Right ventricle myocardium superior (tissue), 1 donor: Measurements from ENCODE around the gene SMYD1. TPM values are rescaled to one million over a fixed set of nuclear protein-coding genes. Genes with fewer than 3 reads are reported as not detected.

Source experiments
- ATAC-seq: fragments of 200-7000 bp; cut with Tn5 transposase; one replicate; pipeline ENCODE4 v1.9.1; 2020; ENCODE audit warnings: mild to moderate bottlenecking; ENCODE audit not compliant: poor library complexity
- DNase-seq: peaks from one replicate; pipeline ENCODE4 v3.0.0-alpha.2; 2020
- intact Hi-C: fragments of 100-400 bp; cut with DNase I; formaldehyde crosslinking; loops from one replicate; pipeline ENCODE4 v1.11.2; 2022
- microRNA-seq: library from miRNA; unstranded; fragments of <30 nt; microRNA quantifications from one replicate; pipeline ENCODE4 v1.2.0, GENCODE V29; 2020
- total RNA-seq: library from RNA; stranded (reverse); fragmentation: NEBNext Ultra II Directional; extraction: Animal tissue kit (Norgen Biotek cat#: 25700); gene quantifications from one replicate; pipeline ENCODE4 v1.2.1, GENCODE V29; 2021
- donor health status: DM: no; HTN: yes; CAD: no; lungs with severe emphysema.

Gene SMYD1
- total RNA-seq, 1 donor from 2014 or later: 468 TPM

DNA sequence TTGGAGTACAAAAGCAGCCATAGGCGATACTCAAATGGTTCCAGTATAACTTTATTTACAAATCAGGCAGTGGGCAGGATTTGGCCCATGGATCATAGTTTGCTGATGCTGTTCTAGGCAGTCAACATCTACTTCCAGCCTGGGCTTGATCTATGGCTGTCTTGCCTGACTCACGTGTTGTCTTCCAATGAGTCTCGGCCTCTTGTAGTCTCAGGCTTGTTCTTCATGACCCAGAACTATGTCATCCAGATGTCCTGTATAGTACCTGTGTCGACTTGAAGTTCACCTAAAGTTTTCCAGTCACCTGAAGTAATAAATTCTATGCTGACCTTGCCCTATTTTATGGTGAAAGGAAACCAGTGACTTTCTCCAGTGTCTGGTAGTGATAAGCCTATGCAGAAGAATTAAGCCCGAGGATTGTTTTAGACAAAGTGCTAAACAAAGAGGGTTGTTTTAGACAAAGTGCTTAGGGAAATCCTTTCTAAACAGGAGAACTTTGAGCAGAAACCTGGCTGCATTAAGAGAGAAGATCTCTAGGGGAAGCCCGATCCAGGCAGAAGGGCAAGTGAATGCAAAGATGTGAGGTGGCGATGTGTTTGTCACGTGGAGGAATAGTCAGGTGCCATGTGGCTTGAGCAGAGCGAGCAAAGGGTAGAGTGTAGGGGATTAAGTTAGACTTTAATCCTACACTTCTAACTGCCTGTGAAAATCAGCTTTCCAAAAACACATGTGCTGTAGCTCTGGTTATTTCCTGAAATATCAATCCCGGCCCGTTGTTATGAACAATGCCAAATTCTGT lies 94.0 kb downstream of the SMYD1 start:
- no peak for DNase-seq
- intact Hi-C loops: loop anchor here (2.0 kb wide), 1 partner anchor 101 kb away; no protein-coding TSS in a partner anchor
- no peak for ATAC-seq

Small RNAs within 50 kb of the gene (microRNA-seq; reads per million reads assigned to microRNA genes)
- not detected for gene MIR4780

Other genes with a start within 250 kb of the SMYD1 start
- gene RGPD2, start 242.0 kb upstream of the SMYD1 start, total RNA-seq: 0.62 TPM
- gene RNU2-63P, start 51.3 kb upstream of the SMYD1 start, total RNA-seq: not detected
- gene KRCC1, start 12.0 kb upstream of the SMYD1 start, total RNA-seq: 22.8 TPM
- gene FABP1, start 60.2 kb downstream of the SMYD1 start, total RNA-seq: not detected
- 27.4 TPM for gene THNSL2, start 102.5 kb downstream of the SMYD1 start, total RNA-seq